OCI-LY7 (cell line): Measurements from ENCODE around the gene TUBB3. TPM values are rescaled to one million over a fixed set of nuclear protein-coding genes. Genes with fewer than 3 reads are reported as not detected.

Experiments
- BruUV-seq: library from RNA; stranded (reverse); fragments of 400-500 nt; replicated peaks from 2 replicates; lab custom pipeline; 2021; lab: Mats Ljungman, UMichigan
- CTCF ChIA-PET: fragments of 300-600 bp; sonication (Branson Sonifier 250); formaldehyde crosslinking; loops from one replicate; lab custom pipeline; 2022; ENCODE audit warnings: antibody characterized with exemption; ENCODE audit not compliant: unreplicated experiment; lab: Charles Lee
- POLR2A ChIA-PET: fragments of 300-600 bp; sonication (Branson Sonifier 250); formaldehyde crosslinking; loops from one replicate; lab custom pipeline; 2022; ENCODE audit warnings: antibody characterized with exemption; lab: Charles Lee
- DNase-seq: peaks from one replicate; pipeline ENCODE4 v3.0.0-alpha.2; 2015; ENCODE audit warnings: low spot score
- H2AFZ ChIP-seq: fragments of 200-600 bp; sonication (generic), shearing (Covaris generic); 2 replicates; pipeline ENCODE4 v1.6.1; 2014; ENCODE audit warnings: mild to moderate bottlenecking, antibody characterized with exemption, low read length, moderate library complexity
- H3K27ac ChIP-seq: fragments of 200-600 bp; sonication (generic); 2 replicates; pipeline ENCODE4 v1.5.1; 2014; ENCODE audit warnings: mixed run types, low read depth, mild to moderate bottlenecking, moderate library complexity, low read length, inconsistent platforms; ENCODE audit not compliant: poor library complexity, severe bottlenecking
- H3K36me3 ChIP-seq: fragments of 200-600 bp; sonication (generic); 2 replicates; pipeline ENCODE4 v1.6.1; 2014; ENCODE audit warnings: mild to moderate bottlenecking, antibody characterized with exemption, low read length, moderate library complexity, mixed read lengths; ENCODE audit not compliant: insufficient read depth
- H3K4me1 ChIP-seq: fragments of 200-600 bp; sonication (generic); 2 replicates; pipeline ENCODE4 v1.5.1; 2014; ENCODE audit warnings: mild to moderate bottlenecking, low read length; ENCODE audit not compliant: insufficient read depth, poor library complexity, severe bottlenecking
- H3K4me2 ChIP-seq: fragments of 200-600 bp; sonication (generic); 2 replicates; pipeline ENCODE4 v1.6.1; 2014; ENCODE audit warnings: mild to moderate bottlenecking, low read length
- H3K4me3 ChIP-seq: fragments of 200-600 bp; sonication (generic); 2 replicates; pipeline ENCODE4 v1.5.1; 2014; ENCODE audit warnings: mild to moderate bottlenecking, low read depth, low read length; ENCODE audit not compliant: poor library complexity, severe bottlenecking
- H3K79me2 ChIP-seq: fragments of 200-600 bp; sonication (generic); 2 replicates; pipeline ENCODE4 v1.6.1; 2016; ENCODE audit warnings: low read depth, mild to moderate bottlenecking, low read length, moderate library complexity, mixed read lengths; ENCODE audit not compliant: insufficient read depth
- H3K9me2 ChIP-seq: fragments of 200-600 bp; sonication (generic); 2 replicates; pipeline ENCODE4 v1.6.1; 2016; ENCODE audit warnings: mild to moderate bottlenecking, low read length, mixed read lengths; ENCODE audit not compliant: insufficient read depth
- H3K9me3 ChIP-seq: fragments of 200-600 bp; sonication (generic); 2 replicates; pipeline ENCODE4 v1.6.1; 2014; ENCODE audit warnings: mild to moderate bottlenecking, mixed run types, low read length, mixed read lengths
- H4K20me1 ChIP-seq: fragments of 200-600 bp; sonication (generic); 2 replicates; pipeline ENCODE4 v1.6.1; 2014; ENCODE audit warnings: mild to moderate bottlenecking, antibody characterized with exemption, low read length, moderate library complexity, mixed read lengths; ENCODE audit not compliant: insufficient read depth
- EZH2phosphoT487 ChIP-seq: fragments of 200-600 bp; sonication (generic); IDR thresholded peaks from 2 replicates; pipeline ENCODE4 v1.6.1; 2018; ENCODE audit warnings: low read depth, borderline replicate concordance, mild to moderate bottlenecking, mixed run types, antibody characterized with exemption, low read length, moderate library complexity, mixed read lengths
- intact Hi-C: fragments of 100-400 bp; cut with micrococcal nuclease; formaldehyde crosslinking; loops from one replicate; pipeline ENCODE4 v1.10.0; 2022; ENCODE audit not compliant: unreplicated experiment
- total RNA-seq, 2 experiments: library from RNA; depleted of rRNA in 1 of 2; stranded (reverse); fragments of >200 nt in 1 of 2; shearing (Covaris generic) in 1 of 2; gene quantifications; 2 replicates each; pipeline ENCODE4 v1.2.3, GENCODE V29; 2014 to 2022
- TF ChIP-seq, protein P1 (sequence below): fragments of 200-600 bp; sonication (generic); conservative IDR thresholded peaks from 2 replicates; pipeline ENCODE4 v1.5.1; 2014; ENCODE audit warnings: mild to moderate bottlenecking, antibody characterized with exemption, low read length, moderate library complexity, mixed read lengths

Gene TUBB3
- total RNA-seq, 2 experiments from 2014 or later = 63.7 to 192 TPM

- Histone ChIP-seq H3K9me2 (no peaks in the 10 kb centered on the region), H2AFZ (no peak overlapping the region), H3K79me2 (no peaks in the 10 kb centered on the region), H3K27ac (no peak overlapping the region), H4K20me1 (no peaks in the 10 kb centered on the region), H3K36me3 (peaks cover 82% of the 10 kb centered on the region), H3K9me3 (no peaks in the 10 kb centered on the region), H3K4me2 (no peak overlapping the region), H3K4me1 (no peaks in the 10 kb centered on the region), H3K4me3 (no peak overlapping the region)
- no peak for TF ChIP-seq EZH2phosphoT487
- TF ChIP-seq, protein P1, sequence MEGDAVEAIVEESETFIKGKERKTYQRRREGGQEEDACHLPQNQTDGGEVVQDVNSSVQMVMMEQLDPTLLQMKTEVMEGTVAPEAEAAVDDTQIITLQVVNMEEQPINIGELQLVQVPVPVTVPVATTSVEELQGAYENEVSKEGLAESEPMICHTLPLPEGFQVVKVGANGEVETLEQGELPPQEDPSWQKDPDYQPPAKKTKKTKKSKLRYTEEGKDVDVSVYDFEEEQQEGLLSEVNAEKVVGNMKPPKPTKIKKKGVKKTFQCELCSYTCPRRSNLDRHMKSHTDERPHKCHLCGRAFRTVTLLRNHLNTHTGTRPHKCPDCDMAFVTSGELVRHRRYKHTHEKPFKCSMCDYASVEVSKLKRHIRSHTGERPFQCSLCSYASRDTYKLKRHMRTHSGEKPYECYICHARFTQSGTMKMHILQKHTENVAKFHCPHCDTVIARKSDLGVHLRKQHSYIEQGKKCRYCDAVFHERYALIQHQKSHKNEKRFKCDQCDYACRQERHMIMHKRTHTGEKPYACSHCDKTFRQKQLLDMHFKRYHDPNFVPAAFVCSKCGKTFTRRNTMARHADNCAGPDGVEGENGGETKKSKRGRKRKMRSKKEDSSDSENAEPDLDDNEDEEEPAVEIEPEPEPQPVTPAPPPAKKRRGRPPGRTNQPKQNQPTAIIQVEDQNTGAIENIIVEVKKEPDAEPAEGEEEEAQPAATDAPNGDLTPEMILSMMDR = no peak
- DNase-seq = no peak
- ChIA-PET POLR2A (no interaction called here), CTCF (no interaction called here)
- no TSS peak for BruUV-seq
- intact Hi-C loops = loop anchor here (10.0 kb wide), 1 partner anchor 97 kb away; the partner anchor contains the start of gene FANCA
Observed at GRCh38 chr16:89911375-89911774, 11.8 kb upstream of the TUBB3 start.

DNA sequence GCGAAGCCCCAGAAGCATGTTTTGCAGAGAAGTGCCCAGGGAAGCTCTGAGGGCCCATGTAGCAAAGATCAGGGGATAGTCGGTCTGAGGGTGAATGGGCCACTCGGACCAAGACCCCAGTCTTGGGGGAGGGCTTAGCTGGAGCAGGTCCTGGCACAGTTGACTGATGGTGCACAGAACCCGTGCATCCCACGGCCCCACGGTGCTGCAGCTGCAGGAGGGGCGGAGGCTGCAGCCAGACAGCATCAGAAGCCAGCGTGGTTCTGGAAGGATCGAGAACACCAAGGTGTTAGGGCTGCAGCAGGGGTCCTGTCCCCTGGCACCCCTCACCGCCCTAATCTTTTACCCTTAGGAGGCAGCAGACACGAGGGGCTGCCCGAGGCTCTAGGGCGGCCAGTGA is 11.0 kb upstream of the TUBB3 start:
- H3K27ac ChIP-seq = no peak overlapping the region
- no peaks in the 10 kb centered on the region for H4K20me1 ChIP-seq
- ChIA-PET CTCF (no interaction called here), POLR2A (no interaction called here)
- no peak overlapping the region for H2AFZ ChIP-seq
- DNase-seq = no peak
- BruUV-seq = no TSS peak
- TF ChIP-seq, protein P1 = no peak
- H3K9me2 ChIP-seq = no peaks in the 10 kb centered on the region
- H3K4me2 ChIP-seq = no peak overlapping the region
- peaks cover 3% of the 10 kb centered on the region for H3K4me1 ChIP-seq
- intact Hi-C loops = loop anchor here (10.0 kb wide), 1 partner anchor 97 kb away; the partner anchor contains the start of gene FANCA
- H3K9me3 ChIP-seq = no peaks in the 10 kb centered on the region
- no peaks in the 10 kb centered on the region for H3K79me2 ChIP-seq
- H3K36me3 ChIP-seq = peaks cover 74% of the 10 kb centered on the region
- H3K4me3 ChIP-seq = no peak overlapping the region

GRCh38 chr16:89912627-89913026 is 10.5 kb upstream of the TUBB3 start:
- Histone ChIP-seq H3K4me3 (no peak overlapping the region), H3K9me3 (no peaks in the 10 kb centered on the region), H3K4me1 (peaks cover 8% of the 10 kb centered on the region), H3K9me2 (no peaks in the 10 kb centered on the region), H3K79me2 (no peaks in the 10 kb centered on the region), H3K4me2 (no peak overlapping the region), H2AFZ (no peak overlapping the region), H4K20me1 (no peaks in the 10 kb centered on the region), H3K27ac (no peak overlapping the region), H3K36me3 (peaks cover 73% of the 10 kb centered on the region)
- POLR2A ChIA-PET = no interaction called here
- CTCF ChIA-PET = no interaction called here
- no TSS peak for BruUV-seq
- intact Hi-C loops = loop anchor here (10.0 kb wide), 1 partner anchor 98 kb away; the partner anchor contains the start of gene FANCA
- no peak for DNase-seq
- TF ChIP-seq EZH2phosphoT487 = no peak
- TF ChIP-seq, protein P1 = no peak
